ENCODE measurements around the gene MYO15B.
"Not testable (repeated sequence)": the region's sequence is repeated elsewhere in the genome, so short reads cannot be mapped to it uniquely, and the experiment has no call there.

MYO15B gene

GRCh38 chr17:75624714-75625345 is 37.2 kb downstream of the MYO15B start:
- DNase-seq (ENCODE audit: low read depth in 3 of 3): no peak

DNA sequence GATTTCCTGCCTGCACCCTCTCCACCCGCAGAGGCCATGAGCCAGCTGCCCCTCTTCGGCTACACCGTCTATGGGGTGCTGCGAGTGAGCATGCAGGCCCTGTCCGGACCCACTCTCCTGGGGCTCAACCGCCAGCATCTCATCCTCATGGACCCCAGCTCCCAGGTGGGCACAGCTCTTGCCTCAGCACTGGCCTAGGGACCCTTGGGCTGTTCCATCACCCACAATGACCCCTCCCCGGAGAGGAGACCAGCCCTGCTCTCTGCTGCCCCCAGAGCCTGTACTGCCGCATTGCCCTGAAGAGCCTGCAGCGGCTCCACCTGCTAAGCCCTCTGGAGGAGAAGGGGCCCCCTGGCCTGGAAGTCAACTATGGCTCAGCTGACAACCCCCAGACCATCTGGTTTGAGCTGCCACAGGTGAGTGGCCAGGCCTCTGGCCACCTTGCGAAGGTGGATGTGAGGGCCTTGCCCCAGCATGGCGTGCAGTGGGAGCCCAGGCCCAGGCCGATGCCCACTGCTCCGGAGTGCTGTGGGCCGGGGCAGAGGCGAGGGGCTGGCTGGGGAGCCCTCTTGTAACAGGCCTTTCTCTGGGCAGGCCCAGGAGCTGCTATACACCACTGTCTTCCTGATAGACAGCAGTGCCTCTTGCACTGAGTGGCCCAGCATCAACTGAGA is 38.4 kb downstream of the MYO15B start:
- DNase-seq (ENCODE audit: low read depth in 3 of 3): no peak

GRCh38 chr17:75626496-75627038 is 39.0 kb downstream of the MYO15B start:
- no peak for DNase-seq (ENCODE audit: low read depth in 3 of 3)

DNA sequence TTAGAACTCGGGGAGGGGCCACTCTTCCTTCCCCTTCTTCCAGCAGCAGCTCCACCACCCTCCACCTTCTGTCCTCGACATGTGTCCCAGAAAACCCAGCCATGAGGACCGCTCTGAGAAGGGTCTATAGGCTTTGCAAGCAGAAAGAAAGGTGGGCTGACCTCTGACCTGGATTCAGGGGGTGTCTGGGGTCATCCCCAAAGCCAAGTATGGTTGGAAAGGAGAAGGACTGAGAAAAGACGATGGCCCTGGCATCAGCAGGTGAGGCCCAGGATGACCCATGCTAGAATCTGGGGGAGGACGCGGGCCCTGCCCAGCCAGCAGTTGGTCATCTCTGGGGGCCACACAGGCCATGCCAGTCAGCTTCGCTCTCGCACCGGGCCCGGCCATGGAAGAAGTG is 39.5 kb downstream of the MYO15B start:
- no peak for DNase-seq (ENCODE audit: low read depth in 3 of 3)

DNA sequence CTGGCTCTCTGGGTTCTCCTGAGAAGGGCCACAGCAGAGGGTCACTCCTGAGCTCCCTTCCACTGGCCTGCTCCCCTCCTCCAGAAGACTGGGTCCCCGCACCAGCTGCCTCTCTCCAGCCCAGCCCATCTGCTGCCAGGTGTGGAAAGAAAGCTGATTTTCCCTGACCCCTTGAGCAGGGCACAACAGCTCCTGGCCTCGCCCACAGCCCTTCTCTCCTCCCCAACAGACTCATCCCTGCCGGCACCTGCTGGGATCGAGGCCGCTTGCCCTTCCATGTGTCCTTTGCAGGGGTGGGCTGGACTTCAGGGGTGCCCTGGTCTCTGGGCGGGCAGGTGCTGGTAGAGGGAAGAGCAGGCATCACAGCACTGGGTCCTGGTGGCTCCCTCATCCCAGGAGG is 40.8 kb downstream of the MYO15B start:
- no peak for DNase-seq (ENCODE audit: low read depth in 3 of 3)

DNA sequence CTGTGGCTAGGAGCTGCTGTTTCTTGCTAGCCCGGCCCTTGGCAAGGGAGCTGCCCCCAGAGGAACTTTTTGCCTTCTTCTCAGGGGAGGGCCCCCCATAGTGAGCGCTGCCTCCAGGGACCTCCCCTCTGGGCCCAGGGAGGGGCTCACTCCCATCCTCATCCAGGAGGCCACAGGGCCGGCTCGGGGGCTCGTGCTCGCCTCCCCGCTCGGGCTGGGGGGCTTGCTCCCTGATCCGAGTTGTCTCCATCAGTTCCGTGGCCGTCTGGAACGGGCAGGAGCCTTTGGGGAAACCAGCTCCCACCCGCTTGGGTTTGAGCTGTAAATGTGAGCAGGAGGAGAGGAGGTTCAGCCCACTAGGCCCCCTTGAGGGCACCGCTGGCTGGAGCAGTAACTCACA is 41.6 kb downstream of the MYO15B start:
- DNase-seq (ENCODE audit: low read depth in 3 of 3): no peak

DNA sequence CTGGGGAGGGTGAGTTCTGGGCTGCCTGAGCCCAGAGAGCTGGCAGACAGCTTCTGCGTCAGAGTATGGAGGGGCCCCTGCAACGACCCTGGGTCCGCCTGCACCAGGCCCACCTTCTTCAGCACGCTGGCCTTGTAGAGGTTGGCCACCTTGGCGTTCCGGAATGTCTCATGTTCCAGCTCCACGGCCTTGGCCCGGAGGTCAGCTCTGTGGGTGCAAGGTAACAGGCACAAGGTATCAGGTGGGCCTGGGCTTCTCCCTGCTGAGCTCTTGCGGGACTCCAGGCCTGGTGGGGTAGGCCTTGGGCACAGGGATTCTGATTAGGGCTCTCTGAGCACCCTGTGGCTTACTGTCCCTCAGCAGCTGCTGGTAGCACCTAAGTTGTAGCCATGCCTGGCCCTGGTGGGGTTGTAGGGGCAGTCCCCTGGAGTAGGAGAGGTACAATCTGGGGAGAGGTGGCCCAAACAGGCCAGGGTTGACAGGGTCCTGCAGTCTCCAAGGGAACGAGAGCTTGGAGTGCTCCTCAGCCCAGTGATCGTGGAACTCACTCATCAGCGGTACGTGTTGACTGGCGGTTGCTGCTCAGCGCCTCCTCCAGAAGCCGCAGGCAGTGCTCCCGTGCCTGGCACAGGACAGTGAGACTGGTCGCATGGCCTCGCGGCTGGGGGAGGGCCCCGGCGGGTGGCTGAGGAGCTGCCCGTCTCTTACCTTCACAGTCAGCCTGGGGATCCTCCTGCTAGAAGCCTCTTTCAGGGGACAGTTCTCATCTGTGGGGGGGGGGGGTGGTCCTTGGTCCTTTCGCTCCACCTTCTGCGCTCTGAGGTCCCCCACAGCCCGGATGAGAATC is 42.7 kb downstream of the MYO15B start:
- DNase-seq (ENCODE audit: low read depth in 3 of 3): no peak

- DNase-seq (ENCODE audit: low read depth in 3 of 3): no peak
Measured at GRCh38 chr17:75631353-75631752, 43.8 kb downstream of the MYO15B start.

- no peak for DNase-seq (ENCODE audit: low read depth in 3 of 3)
Measured at GRCh38 chr17:75632428-75632827, 44.8 kb downstream of the MYO15B start.

DNA sequence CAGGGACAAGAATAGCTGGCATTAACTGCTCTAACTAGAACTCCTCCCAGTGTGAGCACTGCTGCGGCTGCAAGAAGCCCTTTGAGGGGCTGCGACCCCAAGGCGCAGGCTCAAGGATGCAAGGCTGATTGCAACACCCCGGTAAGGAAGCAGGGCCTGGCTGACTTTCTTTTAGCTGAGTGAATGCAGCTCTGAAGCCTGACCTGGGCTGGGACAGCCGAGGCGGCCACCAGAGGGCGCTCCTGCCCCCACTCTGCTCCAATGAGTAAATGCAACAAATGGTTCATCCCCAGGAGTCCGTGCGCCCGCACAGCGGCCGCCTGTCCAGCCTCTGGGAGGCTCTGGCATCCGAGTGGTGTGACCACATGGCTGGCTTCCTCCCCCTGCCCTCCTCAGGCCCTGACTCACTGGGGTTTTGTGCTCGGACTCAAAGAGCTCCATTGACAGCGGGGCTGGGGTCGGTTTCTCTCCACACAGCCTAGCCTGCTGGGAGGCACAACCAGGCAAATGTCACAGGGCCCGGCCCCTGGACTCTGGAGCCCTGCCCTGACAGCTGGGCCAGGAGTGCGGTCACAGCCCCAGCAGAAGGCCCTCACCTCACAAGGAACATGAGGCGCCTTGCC is 45.4 kb downstream of the MYO15B start, which contains the start of gene SMIM5:
Gene SMIM5, plus strand, starts transcription at position 572 of the 623 bp plus-strand sequence. CDS start 6,768 bp downstream, outside the sequence.
- peak; percentile 66 to 79 (median 67) for DNase-seq (ENCODE audit: low read depth in 3 of 3)

GRCh38 chr17:75633486-75634375 is 46.1 kb downstream of the MYO15B start:
- DNase-seq (ENCODE audit: low read depth in 3 of 3): peak; percentile 19 to 43 (median 23)

GRCh38 chr17:75634376-75634740 is 46.8 kb downstream of the MYO15B start:
- DNase-seq (ENCODE audit: low read depth in 3 of 3): no peak

DNA sequence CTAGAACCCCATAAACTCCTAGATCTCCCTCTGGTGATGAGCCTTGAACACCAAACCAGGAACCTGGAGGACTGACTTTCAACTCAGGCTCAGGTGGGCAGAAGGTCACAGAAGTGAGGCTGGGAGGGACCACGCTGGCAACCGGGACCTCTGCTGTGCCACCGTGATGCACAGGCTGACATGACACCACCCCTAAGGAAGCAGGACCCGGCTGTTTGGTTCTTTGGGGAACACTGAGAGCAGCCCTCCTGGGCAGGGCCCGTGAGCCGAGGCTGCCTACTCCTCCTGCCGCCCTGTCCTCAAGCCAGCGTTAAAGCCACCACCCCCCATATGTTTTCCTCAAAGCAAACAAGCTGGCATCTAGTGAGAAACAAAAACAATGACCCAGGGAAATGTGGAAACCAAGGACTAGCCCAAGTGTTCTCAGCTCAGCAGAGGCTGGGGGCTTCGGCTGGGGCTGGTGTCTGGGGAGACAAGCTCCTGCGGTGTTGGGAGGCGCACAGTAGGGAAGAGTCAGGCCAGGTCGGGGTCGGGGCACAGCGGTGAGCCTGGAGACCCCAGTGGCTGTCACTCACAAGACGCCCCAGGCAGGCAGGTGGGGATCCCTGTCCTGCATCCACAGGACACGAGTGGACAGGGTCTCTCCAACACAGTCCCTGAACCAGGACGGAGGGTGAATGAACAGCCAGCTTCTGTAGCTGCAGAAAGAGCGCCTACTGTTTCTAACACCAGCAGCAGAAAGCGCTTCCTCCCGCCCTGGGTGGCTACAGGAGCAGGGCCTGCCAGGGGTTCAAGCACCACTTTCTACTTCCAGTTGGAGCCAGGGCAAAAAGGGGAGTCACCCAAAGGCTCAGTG is 47.4 kb downstream of the MYO15B start:
- no peak for DNase-seq (ENCODE audit: low read depth in 3 of 3)

- DNase-seq (ENCODE audit: low read depth in 3 of 3): no peak
Measured at GRCh38 chr17:75635610-75636202, 48.1 kb downstream of the MYO15B start.

- DNase-seq (ENCODE audit: low read depth in 3 of 3): no peak
Measured at GRCh38 chr17:75636381-75637142, 49.0 kb downstream of the MYO15B start.

DNA sequence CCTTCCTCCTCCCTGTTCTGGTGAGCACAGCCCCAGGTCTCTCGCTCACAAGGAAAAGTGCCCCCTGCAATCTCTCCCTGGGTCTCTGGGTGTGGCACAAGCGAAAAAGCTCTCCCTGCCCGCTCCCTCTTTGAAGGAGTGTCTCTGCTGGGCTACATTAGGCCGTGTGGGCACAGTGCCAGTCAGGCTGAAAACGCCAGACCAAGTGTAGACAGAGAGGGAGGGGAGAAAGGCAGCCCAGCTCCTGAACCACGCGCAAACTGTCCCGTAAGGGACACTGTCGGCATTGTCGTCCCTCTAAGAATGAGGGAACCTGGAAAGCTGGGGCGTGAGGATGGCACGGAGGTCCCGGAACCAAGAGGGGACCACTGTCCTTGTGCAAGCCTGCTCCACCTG is 49.5 kb downstream of the MYO15B start:
- DNase-seq (ENCODE audit: low read depth in 3 of 3): no peak

DNA sequence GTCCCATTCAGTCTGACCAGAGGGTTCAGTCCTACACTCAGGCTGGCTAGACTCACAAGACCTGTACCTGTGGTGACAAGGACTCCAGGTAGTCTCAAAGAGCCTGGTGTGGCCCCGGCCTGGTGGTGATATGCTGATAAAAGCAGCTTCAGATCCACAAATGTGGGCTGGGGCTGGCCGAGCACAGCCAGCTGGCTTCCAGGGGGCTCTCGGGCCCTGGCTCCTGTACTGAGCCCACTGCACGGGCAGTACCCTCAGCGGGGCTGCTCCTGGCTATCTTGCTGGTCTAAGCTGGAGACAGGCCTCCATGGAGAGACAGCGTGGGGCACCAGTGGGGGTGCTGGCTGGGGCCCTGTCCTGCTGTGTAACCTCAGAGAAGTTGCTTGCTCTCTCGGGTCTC is 50.0 kb downstream of the MYO15B start:
- no peak for DNase-seq (ENCODE audit: low read depth in 3 of 3)

DNA sequence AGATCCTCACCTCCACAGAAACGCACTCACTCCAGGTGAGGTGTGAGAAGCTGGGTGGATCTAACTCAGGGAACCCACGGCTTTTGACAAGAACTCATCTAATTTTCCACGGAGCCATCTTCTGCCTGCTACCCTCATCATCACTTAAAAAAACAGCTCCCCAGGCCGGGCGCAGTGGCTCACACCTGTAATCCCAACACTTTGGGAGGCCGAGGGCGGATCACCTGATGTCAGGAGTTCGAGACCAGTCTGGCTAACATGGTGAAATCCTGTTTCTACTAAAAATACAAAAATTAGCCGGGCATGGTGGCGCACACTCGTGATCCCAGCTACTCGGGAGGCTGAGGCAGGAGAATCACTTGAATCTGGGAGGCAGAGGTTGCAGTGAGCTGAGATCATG is 50.4 kb downstream of the MYO15B start:
- not testable (repeated sequence) for DNase-seq (ENCODE audit: low read depth in 3 of 3)

- DNase-seq (ENCODE audit: low read depth in 3 of 3): no peak
Measured at GRCh38 chr17:75638893-75639292, 51.3 kb downstream of the MYO15B start.

All from stimulated activated CD4-positive, alpha-beta T cell treated with anti-CD3 and anti-CD28 coated beads, TNF-alpha, amount 100 ng/mL, for 24 hours (primary cell).